CD8-positive, alpha-beta memory T cell (primary cell): ENCODE results near the gene ZBTB16. TPM values are rescaled to one million over a fixed set of nuclear protein-coding genes. Genes with fewer than 3 reads are reported as not detected.

Experiments
- CTCF ChIA-PET: fragments of 350-600 bp; sonication (Branson Sonifier 250); formaldehyde crosslinking; loops from one replicate; lab custom pipeline; 2021; ENCODE audit warnings: antibody characterized with exemption; lab: Charles Lee
- POLR2A ChIA-PET: fragments of 350-600 bp; sonication (Branson Sonifier 250); formaldehyde crosslinking; loops from one replicate; lab custom pipeline; 2021; ENCODE audit warnings: antibody characterized with exemption; lab: Charles Lee
- DNase-seq, 5 donors: peaks; one replicate each; pipeline versions ENCODE4 v3.0.0 to v3.0.0-alpha.2; 2020 to 2022; ENCODE audit warnings: mixed read lengths in 1 of 5
- H3K27ac ChIP-seq: one replicate; pipeline ENCODE4 v1.7.0; 2013; ENCODE audit warnings: low read depth, mild to moderate bottlenecking, low read length, moderate library complexity
- H3K27me3 ChIP-seq: 2 replicates; pipeline ENCODE4 v1.7.0; 2013; ENCODE audit warnings: low read length, mild to moderate bottlenecking; ENCODE audit not compliant: insufficient read depth, poor library complexity, severe bottlenecking
- H3K36me3 ChIP-seq: 2 replicates; pipeline ENCODE4 v1.7.0; 2013; ENCODE audit warnings: mild to moderate bottlenecking, low read length, moderate library complexity; ENCODE audit not compliant: insufficient read depth
- H3K4me1 ChIP-seq: 2 replicates; pipeline ENCODE4 v1.7.0; 2013; ENCODE audit warnings: mild to moderate bottlenecking, low read length, moderate library complexity; ENCODE audit not compliant: insufficient read depth
- H3K4me3 ChIP-seq: 2 replicates; pipeline ENCODE4 v1.7.0; 2013; ENCODE audit warnings: mild to moderate bottlenecking, low read length
- H3K9me3 ChIP-seq: 2 replicates; pipeline ENCODE4 v1.7.0; 2013; ENCODE audit warnings: mild to moderate bottlenecking, low read length
- H3K27ac Mint-ChIP-seq, 8 donors: one replicate each; pipeline ENCODE4 v1.8.0; 2020 to 2021; ENCODE audit warnings: mixed read lengths in 8 of 8, mild to moderate bottlenecking in 6 of 8, inconsistent platforms in 3 of 8, moderate library complexity in 3 of 8
- H3K27me3 Mint-ChIP-seq, 2 donors: one replicate each; pipeline ENCODE4 v1.8.0; 2020 to 2021; ENCODE audit warnings: mixed read lengths in 2 of 2, mild to moderate bottlenecking in 1 of 2, moderate library complexity in 1 of 2
- H3K36me3 Mint-ChIP-seq, 3 donors: one replicate each; pipeline ENCODE4 v1.8.0; 2020 to 2021; ENCODE audit warnings: mixed read lengths in 3 of 3, inconsistent platforms in 1 of 3, mild to moderate bottlenecking in 1 of 3
- H3K4me1 Mint-ChIP-seq, 3 donors: one replicate each; pipeline ENCODE4 v1.8.0; 2020 to 2021; ENCODE audit warnings: mixed read lengths in 3 of 3, inconsistent platforms in 1 of 3, mild to moderate bottlenecking in 1 of 3
- H3K4me3 Mint-ChIP-seq, 7 donors: one replicate each; pipeline ENCODE4 v1.8.0; 2020 to 2021; ENCODE audit warnings: mixed read lengths in 7 of 7, mild to moderate bottlenecking in 6 of 7, moderate library complexity in 4 of 7, inconsistent platforms in 2 of 7
- H3K9me3 Mint-ChIP-seq, 5 donors: one replicate each; pipeline ENCODE4 v1.8.0; 2020 to 2022; ENCODE audit warnings: mixed read lengths in 5 of 5, mild to moderate bottlenecking in 3 of 5, moderate library complexity in 2 of 5, inconsistent platforms in 1 of 5
- polyA plus RNA-seq: library from polyadenylated mRNA; unstranded; fragments of 300-500 nt; fragmentation: Illumina TruSeq; gene quantifications from one replicate; pipeline ENCODE4 v1.2.3, GENCODE V29; 2021
- total RNA-seq, 2 experiments: library from RNA; stranded (reverse); gene quantifications; one replicate each; pipeline ENCODE4 v1.2.3, GENCODE V29; 2021

Gene ZBTB16
- total and polyA plus RNA-seq, 3 experiments from 2014 or later, result 2.1 to 71.9 (median 2.2) TPM

- Mint-ChIP-seq H3K9me3 (no peaks in the 10 kb centered on the region), H3K27me3 (no peaks in the 10 kb centered on the region), H3K4me3 (peak overlapping the region in 6 of 7 donors; percentile 43 to 98 (median 82)), H3K36me3 (peaks cover 0 to 15% (median 0%) of the 10 kb centered on the region in 3 donors), H3K27ac (peak overlapping the region in 7 of 8 donors; percentile 92 to 99 (median 97)), H3K4me1 (peaks cover 78 to 81% (median 78%) of the 10 kb centered on the region in 3 donors)
- Histone ChIP-seq H3K27ac (no peak overlapping the region), H3K36me3 (no peaks in the 10 kb centered on the region), H3K9me3 (no peaks in the 10 kb centered on the region), H3K4me3 (no peak overlapping the region), H3K4me1 (peaks cover 54% of the 10 kb centered on the region), H3K27me3 (no peaks in the 10 kb centered on the region)
- CTCF ChIA-PET, result no interaction called here
- DNase-seq, result no peak
- POLR2A ChIA-PET, result interaction anchor here (1.5 kb wide), 1 partner anchor 15 kb away, joined by 4 read pairs; no protein-coding TSS in a partner anchor
Observed at GRCh38 chr11:114075344-114075610, 15.8 kb downstream of the ZBTB16 start.

GRCh38 chr11:114075891-114076441, 16.5 kb downstream of the ZBTB16 start:
- Mint-ChIP-seq H3K4me3 (peak overlapping the region; percentile 4 to 98 (median 84)), H3K9me3 (no peaks in the 10 kb centered on the region), H3K27ac (peak overlapping the region; percentile 11 to 99 (median 94)), H3K4me1 (peaks cover 82 to 85% (median 84%) of the 10 kb centered on the region in 3 donors), H3K27me3 (no peaks in the 10 kb centered on the region), H3K36me3 (peaks cover 0 to 15% (median 0%) of the 10 kb centered on the region in 3 donors)
- ChIA-PET CTCF (interaction anchor here (1.0 kb wide), 1 partner anchor 15 kb away, joined by 3 read pairs; no protein-coding TSS in a partner anchor), POLR2A (no interaction called here)
- Histone ChIP-seq H3K27ac (no peak overlapping the region), H3K27me3 (no peaks in the 10 kb centered on the region), H3K4me3 (no peak overlapping the region), H3K4me1 (peaks cover 54% of the 10 kb centered on the region), H3K9me3 (no peaks in the 10 kb centered on the region), H3K36me3 (no peaks in the 10 kb centered on the region)
- DNase-seq, result peak in 4 of 5 donors; percentile 32 to 66 (median 56)

DNA sequence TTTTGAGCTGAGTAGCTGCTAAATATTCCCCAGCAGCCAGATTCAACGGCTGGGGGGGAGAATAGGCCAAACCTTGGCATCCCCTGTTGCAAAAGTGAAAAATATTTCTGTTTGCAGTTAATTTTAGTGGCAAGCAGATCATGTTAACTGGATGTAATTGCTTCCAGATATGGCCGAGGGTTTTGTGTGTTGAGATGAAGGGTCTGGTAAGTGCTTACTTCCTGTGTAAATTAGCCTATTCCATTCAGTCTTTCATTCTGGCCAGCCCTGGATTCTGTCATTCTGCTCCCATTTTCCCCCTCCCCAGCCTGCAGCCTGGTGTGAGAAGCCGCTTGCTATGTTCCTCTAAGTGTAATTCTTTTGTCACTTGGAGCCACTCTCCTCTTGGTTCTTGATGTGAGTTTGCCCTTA, 17.4 kb downstream of the ZBTB16 start:
- CTCF ChIA-PET, result interaction anchor here (1.0 kb wide), 1 partner anchor 16 kb away, joined by 3 read pairs; no protein-coding TSS in a partner anchor
- Mint-ChIP-seq H3K4me1 (peaks cover 85 to 91% (median 88%) of the 10 kb centered on the region in 3 donors), H3K9me3 (no peaks in the 10 kb centered on the region), H3K36me3 (peaks cover 0 to 13% (median 0%) of the 10 kb centered on the region in 3 donors), H3K27me3 (no peaks in the 10 kb centered on the region), H3K27ac (peak overlapping the region; percentile 95 to 99 (median 98)), H3K4me3 (peak overlapping the region; percentile 81 to 98 (median 89))
- H3K27me3 ChIP-seq, result no peaks in the 10 kb centered on the region
- POLR2A ChIA-PET, result no interaction called here
- DNase-seq, result no peak
- peak overlapping the region; percentile 14 for H3K27ac ChIP-seq
- H3K9me3 ChIP-seq, result no peaks in the 10 kb centered on the region
- no peaks in the 10 kb centered on the region for H3K36me3 ChIP-seq
- H3K4me1 ChIP-seq, result peaks cover 54% of the 10 kb centered on the region
- H3K4me3 ChIP-seq, result no peak overlapping the region

DNA sequence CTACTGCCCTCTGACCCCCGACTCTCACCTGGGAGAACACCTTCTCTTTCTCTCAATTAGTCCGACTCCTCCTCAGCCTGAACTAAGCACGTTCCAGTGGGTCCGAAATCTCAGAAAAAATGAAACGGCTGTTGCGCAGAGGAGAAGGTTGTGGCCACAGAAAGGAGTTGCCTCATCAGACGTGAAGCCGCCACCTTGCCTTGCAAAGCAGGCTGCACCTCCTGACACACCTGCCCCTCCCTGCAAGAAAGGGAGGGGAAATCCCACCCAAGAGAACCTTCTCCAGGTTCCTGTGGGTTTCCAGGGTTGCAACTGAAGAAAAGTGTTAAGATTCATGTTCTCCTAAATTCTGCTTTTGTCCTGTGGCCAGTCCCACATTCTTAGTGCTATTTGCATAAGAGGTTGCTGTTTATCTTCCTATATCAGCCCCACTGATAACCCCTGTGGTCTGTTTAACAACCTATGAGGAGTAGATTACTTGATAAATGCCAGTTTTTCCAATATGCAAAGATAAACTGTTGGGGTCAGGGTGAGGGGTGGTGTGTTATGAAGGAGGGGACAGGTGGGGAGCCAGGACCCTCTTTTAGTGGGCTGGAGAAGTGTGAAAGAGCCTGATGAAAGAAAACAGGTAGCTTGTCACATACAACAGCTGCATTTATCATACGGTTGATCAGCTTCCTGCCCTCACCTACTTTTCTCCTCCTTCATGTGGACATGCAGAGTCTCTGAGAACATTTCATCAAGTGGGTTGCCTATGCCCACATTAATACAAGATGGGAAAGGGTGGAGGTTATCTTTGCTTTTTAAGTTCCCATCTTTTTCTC, 18.2 kb downstream of the ZBTB16 start:
- POLR2A ChIA-PET, result interaction anchor here (0.7 to 1.3 kb wide), 2 partner anchors 12 to 91 kb away, joined by 3 read pairs; no protein-coding TSS in a partner anchor
- no peaks in the 10 kb centered on the region for H3K27me3 ChIP-seq
- H3K36me3 ChIP-seq, result no peaks in the 10 kb centered on the region
- H3K4me3 ChIP-seq, result no peak overlapping the region
- Mint-ChIP-seq H3K27ac (peak overlapping the region; percentile 95 to 99 (median 98)), H3K36me3 (peaks cover 0 to 8% (median 0%) of the 10 kb centered on the region in 3 donors), H3K9me3 (no peaks in the 10 kb centered on the region), H3K4me1 (peaks cover 86 to 89% (median 88%) of the 10 kb centered on the region in 3 donors), H3K27me3 (peaks cover under 1 to 3% of the 10 kb centered on the region in 2 donors), H3K4me3 (peak overlapping the region; percentile 81 to 98 (median 89))
- H3K9me3 ChIP-seq, result no peaks in the 10 kb centered on the region
- CTCF ChIA-PET, result interaction anchor here (1.1 to 1.7 kb wide), 3 partner anchors 39 to 184 kb away, joined by 3 to 5 read pairs (median 4); no protein-coding TSS in a partner anchor
- peaks cover 54% of the 10 kb centered on the region for H3K4me1 ChIP-seq
- peak overlapping the region; percentile 14 for H3K27ac ChIP-seq
- DNase-seq, result peak; percentile 27 to 70 (median 59)

GRCh38 chr11:114078423-114078822, 18.9 kb downstream of the ZBTB16 start:
- no peak overlapping the region for H3K4me3 ChIP-seq
- H3K36me3 ChIP-seq, result no peaks in the 10 kb centered on the region
- H3K4me3 Mint-ChIP-seq, result peak overlapping the region; percentile 41 to 98 (median 88)
- ChIA-PET POLR2A (interaction anchor here (0.7 to 1.3 kb wide), 2 partner anchors 12 to 90 kb away, joined by 3 read pairs; no protein-coding TSS in a partner anchor), CTCF (interaction anchor here (1.1 to 1.7 kb wide), 3 partner anchors 38 to 183 kb away, joined by 3 to 5 read pairs (median 4); no protein-coding TSS in a partner anchor)
- no peak overlapping the region for H3K27ac ChIP-seq
- no peaks in the 10 kb centered on the region for H3K27me3 ChIP-seq
- H3K4me1 Mint-ChIP-seq, result peaks cover 86 to 88% (median 87%) of the 10 kb centered on the region in 3 donors
- H3K27me3 Mint-ChIP-seq, result peaks cover 1 to 6% of the 10 kb centered on the region in 2 donors
- H3K4me1 ChIP-seq, result peaks cover 48% of the 10 kb centered on the region
- no peak for DNase-seq
- H3K9me3 ChIP-seq, result no peaks in the 10 kb centered on the region
- peaks cover 0 to 8% (median 0%) of the 10 kb centered on the region in 3 donors for H3K36me3 Mint-ChIP-seq
- H3K27ac Mint-ChIP-seq, result peak overlapping the region; percentile 72 to 99 (median 98)
- no peaks in the 10 kb centered on the region for H3K9me3 Mint-ChIP-seq

DNA sequence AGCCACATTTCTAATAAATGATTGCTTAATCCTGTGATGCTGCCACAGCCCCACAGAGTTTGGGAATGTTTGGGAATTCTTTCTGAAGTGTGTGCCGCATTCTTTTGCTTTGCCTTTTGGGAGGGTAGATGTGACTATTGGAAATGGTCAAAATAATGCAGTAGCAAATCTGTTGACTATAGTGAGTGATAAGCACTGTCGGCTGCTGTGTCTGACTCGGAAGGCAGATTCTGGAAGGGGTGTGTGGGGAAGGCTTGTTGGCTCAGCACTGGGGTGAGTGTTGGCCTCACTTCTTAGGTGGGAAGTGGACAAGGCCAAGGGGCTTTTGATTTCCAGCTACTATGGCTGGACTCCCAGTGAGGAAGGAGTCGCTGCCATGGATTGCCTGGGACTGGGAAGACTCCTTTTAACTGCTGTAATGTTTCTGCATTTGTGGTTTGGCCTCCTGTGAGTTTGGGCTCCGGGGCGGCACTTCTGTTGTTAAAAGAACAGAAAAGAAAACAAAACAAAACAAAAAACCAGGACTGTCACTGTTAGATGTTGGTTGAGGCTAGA, 20.1 kb downstream of the ZBTB16 start:
- H3K4me1 Mint-ChIP-seq, result peaks cover 80 to 86% (median 86%) of the 10 kb centered on the region in 3 donors
- Histone ChIP-seq H3K36me3 (no peaks in the 10 kb centered on the region), H3K27ac (no peak overlapping the region), H3K4me1 (peaks cover 37% of the 10 kb centered on the region), H3K4me3 (no peak overlapping the region), H3K27me3 (no peaks in the 10 kb centered on the region), H3K9me3 (no peaks in the 10 kb centered on the region)
- DNase-seq, result no peak
- H3K9me3 Mint-ChIP-seq, result no peaks in the 10 kb centered on the region
- peak overlapping the region in 6 of 7 donors; percentile 29 to 98 (median 67) for H3K4me3 Mint-ChIP-seq
- ChIA-PET CTCF (interaction anchor here (1.0 to 1.8 kb wide), 2 partner anchors 19 to 43 kb away, joined by 3 to 4 read pairs; no protein-coding TSS in a partner anchor), POLR2A (interaction anchor here (0.7 kb wide), 1 partner anchor 138 kb away, joined by 3 read pairs; no protein-coding TSS in a partner anchor)
- peak overlapping the region; percentile 45 to 99 (median 98) for H3K27ac Mint-ChIP-seq
- H3K36me3 Mint-ChIP-seq, result peaks cover 0 to 8% (median 0%) of the 10 kb centered on the region in 3 donors
- H3K27me3 Mint-ChIP-seq, result peaks cover 1 to 11% of the 10 kb centered on the region in 2 donors

GRCh38 chr11:114080219-114080618, 20.7 kb downstream of the ZBTB16 start:
- Histone ChIP-seq H3K36me3 (no peaks in the 10 kb centered on the region), H3K27me3 (no peaks in the 10 kb centered on the region), H3K4me1 (peaks cover 36% of the 10 kb centered on the region), H3K27ac (no peak overlapping the region), H3K4me3 (no peak overlapping the region), H3K9me3 (no peaks in the 10 kb centered on the region)
- peaks cover 73 to 86% (median 84%) of the 10 kb centered on the region in 3 donors for H3K4me1 Mint-ChIP-seq
- CTCF ChIA-PET, result interaction anchor here (1.0 to 1.8 kb wide), 3 partner anchors 19 to 112 kb away, joined by 3 to 4 read pairs (median 3); no protein-coding TSS in a partner anchor
- H3K4me3 Mint-ChIP-seq, result peak overlapping the region; percentile 16 to 98 (median 67)
- H3K27ac Mint-ChIP-seq, result peak overlapping the region; percentile 63 to 99 (median 98)
- no peaks in the 10 kb centered on the region for H3K9me3 Mint-ChIP-seq
- DNase-seq, result peak in 2 of 5 donors; percentile 54 to 55
- POLR2A ChIA-PET, result interaction anchor here (0.7 to 0.8 kb wide), 3 partner anchors 20 to 205 kb away, joined by 3 read pairs; no protein-coding TSS in a partner anchor
- peaks cover 0 to 5% (median 0%) of the 10 kb centered on the region in 3 donors for H3K36me3 Mint-ChIP-seq
- H3K27me3 Mint-ChIP-seq, result peaks cover 5 to 11% of the 10 kb centered on the region in 2 donors
